Activated CD4-positive, alpha-beta T cell treated with anti-CD3 and anti-CD28 coated beads, Interleukin-2, amount 50 U/mL, for 48 hours (primary cell): Measurements from ENCODE around the gene IBTK.
"Not testable (repeated sequence)": the region's sequence is repeated elsewhere in the genome, so short reads cannot be mapped to it uniquely, and the experiment has no call there.

Experiments used
- DNase-seq, 2 experiments: peaks; one replicate each; pipeline ENCODE4 v3.0.0-alpha.2; 2020

IBTK gene

GRCh38 chr6:82178077-82178758 lies 69.3 kb downstream of the IBTK start:
- no peak for DNase-seq

GRCh38 chr6:82176616-82177015 lies 70.9 kb downstream of the IBTK start:
- no peak for DNase-seq

- DNase-seq = no peak
Observed at GRCh38 chr6:82172594-82172993, 75.0 kb downstream of the IBTK start.

- no peak for DNase-seq
Observed at GRCh38 chr6:82169138-82169876, 78.2 kb downstream of the IBTK start.

GRCh38 chr6:82166493-82166892 lies 81.1 kb downstream of the IBTK start:
- no peak for DNase-seq

- DNase-seq = no peak
Observed at GRCh38 chr6:82160255-82160990, 87.1 kb downstream of the IBTK start.

- not testable (repeated sequence) for DNase-seq
Observed at GRCh38 chr6:82152786-82153185, 94.8 kb downstream of the IBTK start.

GRCh38 chr6:82151147-82151546 lies 96.4 kb downstream of the IBTK start:
- not testable (repeated sequence) for DNase-seq

GRCh38 chr6:82145926-82146452 lies 101.6 kb downstream of the IBTK start:
- DNase-seq = no peak

GRCh38 chr6:82144852-82145340 lies 102.6 kb downstream of the IBTK start:
- DNase-seq = no peak

GRCh38 chr6:82144007-82144851 lies 103.3 kb downstream of the IBTK start:
- DNase-seq = no peak

- no peak for DNase-seq
Observed at GRCh38 chr6:82143041-82143481, 104.5 kb downstream of the IBTK start.

GRCh38 chr6:82142524-82142923 lies 105.0 kb downstream of the IBTK start:
- no peak for DNase-seq

- DNase-seq = no peak
Observed at GRCh38 chr6:82138075-82138791, 109.3 kb downstream of the IBTK start.

- DNase-seq = no peak
Observed at GRCh38 chr6:82131441-82131840, 116.1 kb downstream of the IBTK start.

GRCh38 chr6:82129797-82130196 lies 117.7 kb downstream of the IBTK start:
- DNase-seq = no peak

- DNase-seq = not testable (repeated sequence)
Observed at GRCh38 chr6:82128973-82129372, 118.6 kb downstream of the IBTK start.

- no peak for DNase-seq
Observed at GRCh38 chr6:82123632-82124031, 123.9 kb downstream of the IBTK start.
